Activated CD4-positive, alpha-beta memory T cell treated with anti-CD3 and anti-CD28 coated beads, Interleukin-2, amount 10 ng/mL, durations not matched to agents 7 days and 5 days (primary cell): Measurements from ENCODE around the gene CABLES1. TPM values are rescaled to one million over a fixed set of nuclear protein-coding genes. Genes with fewer than 3 reads are reported as not detected.
A peak's percentile ranks its signal among the peaks of the same experiment; 100 is the strongest.
"Not testable (repeated sequence)": the region's sequence is repeated elsewhere in the genome, so short reads cannot be mapped to it uniquely, and the experiment has no call there.

Experiments
- CTCF ChIA-PET: fragments of 350-600 bp; sonication (Branson Sonifier 250); formaldehyde crosslinking; loops from one replicate; lab custom pipeline; 2021; ENCODE audit warnings: antibody characterized with exemption, inconsistent platforms; lab: Charles Lee
- POLR2A ChIA-PET: fragments of 350-600 bp; sonication (Branson Sonifier 250); formaldehyde crosslinking; loops from one replicate; lab custom pipeline; 2021; ENCODE audit warnings: antibody characterized with exemption; lab: Charles Lee
- DNase-seq: peaks from one replicate; pipeline ENCODE4 v3.0.0-alpha.2; 2020
- H3K27ac Mint-ChIP-seq: one replicate; pipeline ENCODE4 v1.8.0; 2021; ENCODE audit warnings: mild to moderate bottlenecking, mixed read lengths
- H3K27me3 Mint-ChIP-seq: one replicate; pipeline ENCODE4 v1.8.0; 2021; ENCODE audit warnings: mixed read lengths
- H3K36me3 Mint-ChIP-seq: one replicate; pipeline ENCODE4 v1.8.0; 2021; ENCODE audit warnings: low read depth, mixed read lengths
- H3K4me1 Mint-ChIP-seq: one replicate; pipeline ENCODE4 v1.8.0; 2021; ENCODE audit warnings: mixed read lengths
- H3K4me3 Mint-ChIP-seq: one replicate; pipeline ENCODE4 v1.8.0; 2021; ENCODE audit warnings: mild to moderate bottlenecking, mixed read lengths
- H3K9me3 Mint-ChIP-seq: one replicate; pipeline ENCODE4 v1.8.0; 2021; ENCODE audit warnings: mixed read lengths
- total RNA-seq, 2 experiments: library from RNA; stranded (reverse); gene quantifications; one replicate each; pipeline ENCODE4 v1.2.3, GENCODE V29; 2021

Gene CABLES1
- total RNA-seq, 2 experiments from 2014 or later = 2.7 to 2.8 TPM

- H3K27me3 Mint-ChIP-seq = peaks cover 5% of the 10 kb centered on the region
- H3K4me1 Mint-ChIP-seq = peaks cover 53% of the 10 kb centered on the region
- no peak for DNase-seq
- peaks cover 13% of the 10 kb centered on the region for H3K9me3 Mint-ChIP-seq
- ChIA-PET POLR2A (no interaction called here), CTCF (no interaction called here)
- H3K4me3 Mint-ChIP-seq = no peak overlapping the region
- H3K36me3 Mint-ChIP-seq = peaks cover 22% of the 10 kb centered on the region
- H3K27ac Mint-ChIP-seq = no peak overlapping the region
These were observed 100.1 kb downstream of the CABLES1 start for GRCh38 chr18:23235336-23235735.

DNA sequence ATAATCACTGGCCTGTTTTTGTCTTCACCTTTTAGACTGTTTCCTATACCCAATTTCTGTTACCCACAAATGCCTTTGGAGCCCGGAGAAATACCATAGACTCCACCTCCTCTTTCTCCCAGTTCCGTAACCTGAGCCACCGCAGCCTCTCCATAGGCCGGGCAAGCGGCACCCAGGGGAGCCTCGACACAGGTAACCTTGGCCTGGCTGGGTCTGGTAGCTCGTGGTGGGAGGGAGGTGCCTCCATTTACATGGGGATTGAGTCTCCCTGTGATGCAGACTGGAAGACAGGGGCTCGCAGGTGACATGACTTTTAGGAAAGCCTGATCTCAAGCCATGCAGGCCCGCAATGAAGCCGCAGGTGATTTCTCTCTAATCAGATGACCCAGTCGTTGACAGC is 100.6 kb downstream of the CABLES1 start:
- Mint-ChIP-seq H3K4me1 (peaks cover 48% of the 10 kb centered on the region), H3K27me3 (peaks cover 5% of the 10 kb centered on the region), H3K36me3 (peaks cover 20% of the 10 kb centered on the region), H3K27ac (no peak overlapping the region), H3K4me3 (no peak overlapping the region), H3K9me3 (peaks cover 13% of the 10 kb centered on the region)
- CTCF ChIA-PET = no interaction called here
- DNase-seq = no peak
- POLR2A ChIA-PET = interaction anchor here (1.1 kb wide), 1 partner anchor 11 kb away, joined by 3 read pairs; no protein-coding TSS in a partner anchor

- peaks cover 10% of the 10 kb centered on the region for H3K9me3 Mint-ChIP-seq
- DNase-seq = no peak
- ChIA-PET CTCF (interaction anchor here (1.3 kb wide), 1 partner anchor 9 kb away, joined by 4 read pairs; no protein-coding TSS in a partner anchor), POLR2A (interaction anchor here (1.1 to 1.2 kb wide), 2 partner anchors 10 kb away, joined by 3 read pairs; no protein-coding TSS in a partner anchor)
- H3K27ac Mint-ChIP-seq = peak overlapping the region; percentile 0
- H3K27me3 Mint-ChIP-seq = peaks cover 5% of the 10 kb centered on the region
- H3K4me1 Mint-ChIP-seq = peaks cover 38% of the 10 kb centered on the region
- H3K36me3 Mint-ChIP-seq = peaks cover 12% of the 10 kb centered on the region
- no peak overlapping the region for H3K4me3 Mint-ChIP-seq
These were observed 101.7 kb downstream of the CABLES1 start for GRCh38 chr18:23236876-23237468.

GRCh38 chr18:23237524-23238151 is 102.4 kb downstream of the CABLES1 start:
- ChIA-PET CTCF (interaction anchor here (1.3 kb wide), 1 partner anchor 10 kb away, joined by 4 read pairs; no protein-coding TSS in a partner anchor), POLR2A (interaction anchor here (1.2 kb wide), 1 partner anchor 10 kb away, joined by 3 read pairs; no protein-coding TSS in a partner anchor)
- peak overlapping the region; percentile 55 for H3K4me3 Mint-ChIP-seq
- H3K9me3 Mint-ChIP-seq = peaks cover 6% of the 10 kb centered on the region
- H3K4me1 Mint-ChIP-seq = peaks cover 35% of the 10 kb centered on the region
- H3K27me3 Mint-ChIP-seq = peaks cover 2% of the 10 kb centered on the region
- DNase-seq = peak; percentile 57
- peak overlapping the region; percentile 53 for H3K27ac Mint-ChIP-seq
- peaks cover 8% of the 10 kb centered on the region for H3K36me3 Mint-ChIP-seq

DNA sequence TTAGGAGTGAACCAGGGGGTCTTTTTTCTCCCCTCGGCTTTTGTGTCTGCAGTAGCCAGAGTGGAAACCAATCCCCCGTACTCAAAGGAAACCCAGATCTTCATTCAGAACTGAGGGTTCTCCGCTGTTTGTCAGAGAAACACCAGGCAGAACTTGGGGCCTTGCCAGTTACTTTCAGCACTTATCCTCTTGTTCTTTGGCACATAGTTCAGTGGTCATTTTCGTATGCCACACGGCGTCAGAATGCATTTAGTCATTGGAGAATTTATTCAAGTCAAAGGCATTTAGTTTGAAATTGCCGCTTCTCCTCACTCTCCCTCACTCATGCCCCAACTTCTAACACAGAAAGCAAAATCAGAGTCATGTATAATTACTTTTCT is 102.9 kb downstream of the CABLES1 start:
- Mint-ChIP-seq H3K27ac (peak overlapping the region; percentile 53), H3K4me3 (peak overlapping the region; percentile 26), H3K9me3 (peaks cover 3% of the 10 kb centered on the region), H3K36me3 (peaks cover 7% of the 10 kb centered on the region), H3K4me1 (peaks cover 32% of the 10 kb centered on the region), H3K27me3 (peaks cover 2% of the 10 kb centered on the region)
- ChIA-PET CTCF (interaction anchor here (1.3 kb wide), 1 partner anchor 10 kb away, joined by 4 read pairs; no protein-coding TSS in a partner anchor), POLR2A (no interaction called here)
- DNase-seq = no peak

DNA sequence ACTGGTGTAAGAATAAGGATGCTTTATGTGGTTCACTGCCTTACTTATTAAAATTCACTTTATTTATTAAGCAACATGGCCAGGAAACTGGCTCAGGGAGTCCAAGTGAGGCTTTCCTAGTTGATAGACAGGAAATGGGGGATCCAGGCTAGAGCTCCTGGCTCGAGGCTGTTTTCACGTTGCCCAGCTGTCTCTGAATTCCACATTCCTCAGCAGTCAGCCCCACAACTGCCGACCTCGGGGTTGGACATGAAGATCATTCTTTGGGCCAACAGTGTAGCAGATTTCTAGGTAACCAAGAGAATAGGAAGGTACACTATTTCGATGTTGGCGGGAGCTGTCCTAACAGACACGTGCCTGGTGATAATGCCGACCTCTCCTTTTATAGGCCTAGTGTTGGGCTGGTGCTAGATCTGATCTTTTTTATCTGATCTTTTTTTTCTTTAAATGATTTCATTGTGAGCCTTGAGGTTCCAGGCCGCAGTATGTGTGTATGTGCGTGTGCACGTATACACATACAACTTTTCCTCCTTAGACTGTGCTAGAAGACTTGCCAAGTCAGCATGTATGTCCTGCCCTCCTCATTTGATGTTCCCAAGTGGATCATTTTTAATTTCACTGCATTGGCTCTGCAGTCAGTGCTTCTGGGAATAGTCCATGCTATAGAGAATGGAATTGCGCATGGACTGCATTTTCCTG is 103.5 kb downstream of the CABLES1 start:
- Mint-ChIP-seq H3K4me1 (peaks cover 30% of the 10 kb centered on the region), H3K36me3 (peaks cover 4% of the 10 kb centered on the region), H3K9me3 (no peaks in the 10 kb centered on the region), H3K4me3 (no peak overlapping the region), H3K27ac (no peak overlapping the region), H3K27me3 (peaks cover 2% of the 10 kb centered on the region)
- POLR2A ChIA-PET = no interaction called here
- no peak for DNase-seq
- CTCF ChIA-PET = no interaction called here

DNA sequence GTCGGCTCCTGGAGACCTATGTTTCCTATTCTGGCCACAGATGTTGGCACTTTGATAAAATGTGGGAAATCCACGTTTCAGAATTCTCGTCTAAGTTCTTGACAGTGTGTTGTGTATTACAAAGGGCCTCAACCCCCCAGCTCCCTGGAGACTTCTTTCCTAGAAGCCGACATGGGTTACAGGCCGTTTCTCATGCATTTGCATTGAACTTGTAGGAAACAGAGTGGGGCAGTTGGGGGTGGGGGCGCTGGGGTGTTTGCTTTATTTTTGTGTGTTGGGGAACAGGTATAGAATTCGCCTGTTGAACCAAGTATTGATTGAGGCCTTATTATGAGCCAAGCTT is 104.0 kb downstream of the CABLES1 start:
- H3K27me3 Mint-ChIP-seq = peaks cover 2% of the 10 kb centered on the region
- H3K4me1 Mint-ChIP-seq = peaks cover 30% of the 10 kb centered on the region
- no peaks in the 10 kb centered on the region for H3K9me3 Mint-ChIP-seq
- H3K36me3 Mint-ChIP-seq = peaks cover 3% of the 10 kb centered on the region
- POLR2A ChIA-PET = no interaction called here
- CTCF ChIA-PET = no interaction called here
- no peak for DNase-seq
- H3K4me3 Mint-ChIP-seq = no peak overlapping the region
- H3K27ac Mint-ChIP-seq = no peak overlapping the region

- H3K27ac Mint-ChIP-seq = no peak overlapping the region
- ChIA-PET POLR2A (no interaction called here), CTCF (no interaction called here)
- no peaks in the 10 kb centered on the region for H3K9me3 Mint-ChIP-seq
- peaks cover 2% of the 10 kb centered on the region for H3K27me3 Mint-ChIP-seq
- no peak for DNase-seq
- H3K36me3 Mint-ChIP-seq = no peaks in the 10 kb centered on the region
- peaks cover 28% of the 10 kb centered on the region for H3K4me1 Mint-ChIP-seq
- no peak overlapping the region for H3K4me3 Mint-ChIP-seq
These were observed 104.8 kb downstream of the CABLES1 start for GRCh38 chr18:23239885-23240608.

DNA sequence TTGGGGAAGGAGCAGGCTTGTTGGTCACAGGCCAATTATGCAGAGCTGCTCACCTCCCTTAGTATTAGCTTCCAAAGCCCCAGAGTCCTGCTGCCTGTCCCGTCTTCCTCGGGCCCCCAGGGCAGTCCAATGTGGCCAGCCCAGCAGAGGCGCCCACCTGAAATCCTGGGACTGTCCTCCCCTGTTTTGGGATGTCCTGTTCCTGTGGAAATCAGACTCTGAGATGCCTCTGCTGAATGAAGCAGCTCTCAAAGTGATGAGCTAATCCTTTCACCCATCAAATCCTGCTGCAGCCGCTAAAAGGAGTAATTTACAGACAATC is 105.3 kb downstream of the CABLES1 start:
- Mint-ChIP-seq H3K9me3 (no peaks in the 10 kb centered on the region), H3K27me3 (peaks cover 2% of the 10 kb centered on the region), H3K4me3 (no peak overlapping the region), H3K36me3 (no peaks in the 10 kb centered on the region), H3K4me1 (peaks cover 28% of the 10 kb centered on the region), H3K27ac (no peak overlapping the region)
- ChIA-PET CTCF (no interaction called here), POLR2A (no interaction called here)
- DNase-seq = no peak

DNA sequence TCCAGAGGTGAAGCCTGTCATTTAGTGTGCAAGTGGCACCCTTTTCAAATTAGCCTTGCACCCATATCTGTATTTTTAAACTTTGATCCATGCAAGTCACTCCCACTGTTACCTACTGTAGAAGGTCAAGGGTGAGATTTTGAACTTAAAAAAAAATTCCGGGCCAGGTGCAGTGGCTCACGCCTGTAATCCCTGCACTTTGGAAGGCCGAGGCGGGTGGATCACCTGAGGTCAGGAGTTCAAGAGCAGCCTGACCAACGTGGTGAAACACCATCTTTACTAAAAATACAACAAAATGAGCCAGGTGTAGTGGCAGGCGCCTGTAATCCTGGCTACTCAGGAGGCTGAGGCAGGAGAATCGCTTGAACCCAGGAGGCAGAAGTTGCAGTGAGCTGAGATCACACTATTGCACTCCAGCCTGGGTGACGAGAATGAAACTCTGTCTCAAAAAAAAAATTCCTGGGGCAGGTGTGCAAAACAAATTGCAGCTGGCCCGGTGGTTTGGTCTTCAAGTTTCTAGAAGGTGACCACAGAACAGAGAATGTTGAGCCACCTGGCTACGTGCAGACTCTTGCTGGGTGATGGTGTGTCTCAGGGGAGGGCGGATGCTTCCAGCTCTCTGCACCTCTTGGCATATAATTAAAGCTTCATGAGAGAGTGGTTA is 106.7 kb downstream of the CABLES1 start:
- H3K27me3 Mint-ChIP-seq, H3K9me3 Mint-ChIP-seq, H3K27ac Mint-ChIP-seq, CTCF ChIA-PET, H3K36me3 Mint-ChIP-seq, H3K4me3 Mint-ChIP-seq, DNase-seq, POLR2A ChIA-PET: not testable (repeated sequence)
- H3K4me1 Mint-ChIP-seq = peaks cover 26% of the 10 kb centered on the region

DNA sequence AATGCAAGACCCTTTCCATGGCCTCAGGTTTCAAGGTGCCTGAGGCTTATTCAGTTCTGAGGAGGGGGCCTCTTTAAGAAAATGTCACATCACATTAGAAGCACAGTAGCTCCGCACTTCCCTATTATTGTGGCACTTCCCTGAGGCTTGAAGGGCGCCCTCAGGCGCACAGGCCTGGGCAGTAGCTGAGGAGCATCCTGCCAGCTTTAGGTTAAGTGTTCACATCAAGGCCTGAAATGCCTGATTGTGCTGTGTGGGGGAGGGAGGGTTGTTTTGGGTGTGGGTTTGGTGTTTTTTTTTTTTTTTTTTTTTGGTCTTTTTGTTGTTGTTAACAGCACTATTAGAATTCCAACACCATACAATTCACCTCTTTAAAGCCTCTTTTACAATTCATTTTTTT is 107.9 kb downstream of the CABLES1 start:
- no peak overlapping the region for H3K4me3 Mint-ChIP-seq
- POLR2A ChIA-PET = no interaction called here
- no peak overlapping the region for H3K27ac Mint-ChIP-seq
- no peaks in the 10 kb centered on the region for H3K27me3 Mint-ChIP-seq
- no peaks in the 10 kb centered on the region for H3K36me3 Mint-ChIP-seq
- peaks cover 14% of the 10 kb centered on the region for H3K4me1 Mint-ChIP-seq
- H3K9me3 Mint-ChIP-seq = no peaks in the 10 kb centered on the region
- no peak for DNase-seq
- CTCF ChIA-PET = interaction anchor here (0.7 kb wide), 1 partner anchor 116 kb away, joined by 4 read pairs; no protein-coding TSS in a partner anchor

DNA sequence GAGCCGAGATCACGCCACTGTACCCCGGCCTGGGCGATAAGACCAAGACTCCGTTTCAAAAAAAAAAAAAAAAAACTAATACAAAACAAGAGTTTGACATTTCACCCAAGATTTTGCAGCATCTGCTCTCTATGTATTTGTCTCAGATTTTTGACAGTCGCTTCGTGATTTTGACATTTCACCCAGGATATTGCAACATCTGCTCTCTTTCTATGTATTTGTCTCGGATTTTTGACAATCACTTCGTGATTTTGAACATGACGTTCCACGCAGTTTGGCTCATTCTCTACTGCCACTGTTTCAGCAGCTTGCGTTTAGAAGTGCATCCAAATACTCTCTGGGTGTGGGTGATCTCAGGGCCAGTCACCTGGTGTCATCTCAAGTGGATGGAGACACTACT is 108.5 kb downstream of the CABLES1 start:
- Mint-ChIP-seq H3K4me1 (peaks cover 8% of the 10 kb centered on the region), H3K9me3 (no peaks in the 10 kb centered on the region), H3K27me3 (no peaks in the 10 kb centered on the region), H3K36me3 (no peaks in the 10 kb centered on the region), H3K4me3 (no peak overlapping the region), H3K27ac (no peak overlapping the region)
- no peak for DNase-seq
- ChIA-PET POLR2A (no interaction called here), CTCF (no interaction called here)
